Stimulated activated CD4-positive, alpha-beta T cell treated with anti-CD3 and anti-CD28 coated beads, TNF-alpha, amount 100 ng/mL, for 1 hour (primary cell): Measurements from ENCODE around the gene DGKG.

ENCODE experiments used
- DNase-seq, 3 donors: peaks; one replicate each; pipeline ENCODE4 v3.0.0-alpha.2; 2020; ENCODE audit warnings: low read depth in 3 of 3, low spot score in 1 of 3

DGKG gene

GRCh38 chr3:186178412-186178811, 183.6 kb downstream of the DGKG start:
- no peak for DNase-seq

GRCh38 chr3:186176373-186176990, 185.6 kb downstream of the DGKG start:
- DNase-seq, result no peak

- no peak for DNase-seq
These were observed 188.7 kb downstream of the DGKG start for GRCh38 chr3:186173224-186173815.

- no peak for DNase-seq
These were observed 189.7 kb downstream of the DGKG start for GRCh38 chr3:186172353-186172752.

GRCh38 chr3:186171521-186171920, 190.5 kb downstream of the DGKG start:
- no peak for DNase-seq

GRCh38 chr3:186170516-186170915, 191.5 kb downstream of the DGKG start:
- no peak for DNase-seq

- DNase-seq, result no peak
These were observed 192.7 kb downstream of the DGKG start for GRCh38 chr3:186169379-186169778.

GRCh38 chr3:186168976-186169375, 193.1 kb downstream of the DGKG start:
- DNase-seq, result no peak

- no peak for DNase-seq
These were observed 194.2 kb downstream of the DGKG start for GRCh38 chr3:186167646-186168395.

- no peak for DNase-seq
These were observed 195.3 kb downstream of the DGKG start for GRCh38 chr3:186166491-186167288.

- DNase-seq, result no peak
These were observed 196.0 kb downstream of the DGKG start for GRCh38 chr3:186166036-186166435.

- DNase-seq, result no peak
These were observed 196.7 kb downstream of the DGKG start for GRCh38 chr3:186165331-186165730.

GRCh38 chr3:186164696-186165095, 197.3 kb downstream of the DGKG start:
- no peak for DNase-seq

- DNase-seq, result no peak
These were observed 199.8 kb downstream of the DGKG start for GRCh38 chr3:186162221-186162620.

GRCh38 chr3:186160691-186161243, 201.3 kb downstream of the DGKG start:
- DNase-seq, result no peak

GRCh38 chr3:186154641-186155040, 207.4 kb downstream of the DGKG start:
- no peak for DNase-seq

GRCh38 chr3:186152889-186153292, 209.1 kb downstream of the DGKG start:
- DNase-seq, result no peak

GRCh38 chr3:186152361-186152798, 209.7 kb downstream of the DGKG start:
- DNase-seq, result no peak

GRCh38 chr3:186151077-186151971, 210.7 kb downstream of the DGKG start:
- DNase-seq, result no peak
